BJ (cell line): ENCODE measurements around the gene POMGNT2. TPM values are rescaled to one million over a fixed set of nuclear protein-coding genes. Genes with fewer than 3 reads are reported as not detected.

Experiments used
- CTCF ChIA-PET: fragments of 350-600 bp; formaldehyde crosslinking; extraction: SDS; loops from one replicate; lab custom pipeline; 2021; ENCODE audit warnings: antibody characterized with exemption, inconsistent platforms; lab: Yijun Ruan, JAX
- POLR2A ChIA-PET: fragments of 300-600 bp; sonication (Branson Sonifier 250); formaldehyde crosslinking; extraction: SDS; loops from one replicate; lab custom pipeline; 2021; ENCODE audit warnings: antibody characterized with exemption; lab: Charles Lee
- DNase-seq: peaks from one replicate; pipeline ENCODE4 v3.0.0-alpha.2; 2011; ENCODE audit warnings: low read depth
- H3K27me3 ChIP-seq: 2 replicates; pipeline ENCODE4 v1.6.0; 2011; ENCODE audit warnings: low read length; ENCODE audit not compliant: control insufficient read depth, insufficient read depth
- H3K36me3 ChIP-seq: 2 replicates; pipeline ENCODE4 v1.5.1; 2011; ENCODE audit warnings: low read length; ENCODE audit not compliant: control insufficient read depth, insufficient read depth
- H3K4me3 ChIP-seq: 2 replicates; pipeline ENCODE4 v1.5.1; 2011; ENCODE audit warnings: low read depth, mild to moderate bottlenecking, control low read depth, low read length
- CTCF ChIP-seq: IDR thresholded peaks from 2 replicates; pipeline ENCODE4 v1.5.1; 2011; ENCODE audit warnings: low read depth, mild to moderate bottlenecking, control low read depth, inconsistent platforms, low read length, moderate library complexity; ENCODE audit not compliant: insufficient read depth
- polyA plus RNA-seq: library from polyadenylated mRNA; depleted of rRNA; stranded (reverse); fragments of >200 nt; gene quantifications from 2 replicates; pipeline ENCODE4 v1.2.3, GENCODE V29; 2011

Gene POMGNT2
- polyA plus RNA-seq, 1 experiment, result 20.0 TPM

DNA sequence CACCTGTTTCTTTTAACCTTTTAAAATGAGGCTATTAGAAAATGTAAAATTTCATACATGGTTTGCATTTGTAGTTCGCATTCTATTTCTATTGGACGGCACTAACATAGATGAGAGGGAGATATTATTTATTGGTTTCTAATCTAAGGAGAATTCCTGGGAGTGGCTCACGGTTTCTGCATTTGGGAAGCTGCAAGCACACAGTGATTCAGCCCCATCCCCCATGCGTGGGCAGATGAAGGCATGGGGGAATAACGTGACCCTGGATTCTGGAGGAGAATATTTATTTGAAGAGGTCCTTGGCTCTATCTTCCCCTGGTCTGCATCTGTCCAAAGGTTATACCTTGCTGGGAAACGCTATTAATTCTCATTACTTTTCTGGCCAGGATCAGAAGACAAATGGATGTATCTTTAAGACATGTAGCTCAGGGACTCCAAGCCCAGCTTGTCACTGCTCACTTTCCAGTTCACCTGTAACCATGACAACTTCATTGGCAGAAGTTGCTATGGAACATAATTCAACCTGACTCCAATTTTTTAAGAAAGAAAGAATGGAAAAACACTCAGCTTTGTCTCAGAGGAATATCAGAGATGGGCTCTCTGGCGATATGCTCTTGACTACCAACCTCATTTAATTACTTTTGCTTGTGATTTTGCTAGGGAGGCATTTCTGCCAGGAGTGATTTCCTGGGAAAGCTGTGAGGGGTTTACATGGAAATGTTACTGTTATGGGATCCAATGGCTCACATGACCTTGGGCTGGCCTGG is 27.2 kb upstream of the POMGNT2 start:
- ChIA-PET POLR2A (no interaction called here), CTCF (interaction anchor here (1.1 kb wide), 1 partner anchor 171 kb away, joined by 3 read pairs; no protein-coding TSS in a partner anchor)
- no peak for TF ChIP-seq CTCF
- no peak overlapping the region for H3K4me3 ChIP-seq
- H3K27me3 ChIP-seq, result peaks cover 5% of the 10 kb centered on the region
- H3K36me3 ChIP-seq, result no peaks in the 10 kb centered on the region
- DNase-seq, result no peak

- H3K4me3 ChIP-seq, result no peak overlapping the region
- peaks cover 3% of the 10 kb centered on the region for H3K27me3 ChIP-seq
- no peak for TF ChIP-seq CTCF
- no peak for DNase-seq
- ChIA-PET POLR2A (no interaction called here), CTCF (no interaction called here)
- H3K36me3 ChIP-seq, result no peaks in the 10 kb centered on the region
Measured at GRCh38 chr3:43132193-43132592, 26.3 kb upstream of the POMGNT2 start.

DNA sequence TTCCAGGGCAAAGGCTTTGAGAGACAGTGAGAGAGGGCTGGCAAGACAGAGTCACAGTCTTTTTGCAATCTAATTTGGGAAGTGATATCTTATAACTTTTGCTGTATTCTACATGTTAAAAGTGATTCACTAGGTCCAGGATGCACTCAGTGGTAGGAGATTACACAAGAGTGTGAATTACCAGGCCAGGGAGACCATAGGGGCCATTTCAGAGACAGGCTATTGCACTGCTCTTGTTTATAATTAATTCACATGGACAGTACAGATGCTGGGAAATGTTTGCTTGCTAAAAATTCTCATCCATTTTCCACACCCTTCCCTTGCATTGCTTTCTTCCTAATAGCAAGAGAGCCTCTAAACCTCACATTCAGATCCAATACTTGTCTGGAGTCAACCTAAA is 22.6 kb upstream of the POMGNT2 start:
- no peak overlapping the region for H3K4me3 ChIP-seq
- no peak for TF ChIP-seq CTCF
- no peak for DNase-seq
- ChIA-PET CTCF (no interaction called here), POLR2A (no interaction called here)
- peaks cover 1% of the 10 kb centered on the region for H3K27me3 ChIP-seq
- no peaks in the 10 kb centered on the region for H3K36me3 ChIP-seq

DNA sequence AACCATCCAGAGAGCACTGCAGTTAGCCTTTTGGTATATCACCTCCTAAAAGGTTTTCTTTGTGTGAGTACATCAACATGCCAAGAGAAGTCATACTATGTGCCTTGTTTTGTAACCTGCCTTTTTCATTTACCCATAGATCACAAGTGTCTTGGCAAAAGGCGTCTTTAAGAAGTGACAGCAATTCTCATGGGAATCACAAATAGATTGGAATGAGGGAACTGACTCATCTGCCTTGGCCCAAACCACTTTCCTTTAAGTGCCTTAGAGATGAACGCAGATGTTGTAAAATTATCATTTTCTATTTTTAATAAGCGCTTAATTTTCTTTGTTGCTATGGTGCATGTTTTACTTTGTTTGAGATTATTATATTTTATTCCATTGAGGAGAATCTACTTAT is 20.7 kb upstream of the POMGNT2 start:
- no peak overlapping the region for H3K4me3 ChIP-seq
- POLR2A ChIA-PET, result no interaction called here
- DNase-seq, result no peak
- H3K27me3 ChIP-seq, result peaks cover 1% of the 10 kb centered on the region; the same call in 1 of the 2 replicates
- CTCF ChIA-PET, result no interaction called here
- TF ChIP-seq CTCF, result no peak
- H3K36me3 ChIP-seq, result no peaks in the 10 kb centered on the region

GRCh38 chr3:43123895-43124294 is 18.0 kb upstream of the POMGNT2 start:
- no peak for DNase-seq
- CTCF ChIA-PET, result no interaction called here
- POLR2A ChIA-PET, result no interaction called here
- Histone ChIP-seq H3K36me3 (no peaks in the 10 kb centered on the region), H3K4me3 (no peak overlapping the region), H3K27me3 (no peaks in the 10 kb centered on the region; the same call in 1 of the 2 replicates)
- no peak for TF ChIP-seq CTCF
